LHCN-M2 (cell line): ENCODE data around the gene GALNT10. TPM values are rescaled to one million over a fixed set of nuclear protein-coding genes. Genes with fewer than 3 reads are reported as not detected.

ENCODE experiments used
- DNase-seq: peaks from one replicate; pipeline ENCODE4 v3.0.0-alpha.2; 2012; ENCODE audit warnings: low read depth
- total RNA-seq: library from RNA; depleted of rRNA; stranded (reverse); fragments of >200 nt; gene quantifications from 2 replicates; pipeline ENCODE4 v1.2.3, GENCODE V29; 2014

GALNT10 gene
- total RNA-seq, 1 experiment from 2014 or later, result 30.3 TPM

DNA sequence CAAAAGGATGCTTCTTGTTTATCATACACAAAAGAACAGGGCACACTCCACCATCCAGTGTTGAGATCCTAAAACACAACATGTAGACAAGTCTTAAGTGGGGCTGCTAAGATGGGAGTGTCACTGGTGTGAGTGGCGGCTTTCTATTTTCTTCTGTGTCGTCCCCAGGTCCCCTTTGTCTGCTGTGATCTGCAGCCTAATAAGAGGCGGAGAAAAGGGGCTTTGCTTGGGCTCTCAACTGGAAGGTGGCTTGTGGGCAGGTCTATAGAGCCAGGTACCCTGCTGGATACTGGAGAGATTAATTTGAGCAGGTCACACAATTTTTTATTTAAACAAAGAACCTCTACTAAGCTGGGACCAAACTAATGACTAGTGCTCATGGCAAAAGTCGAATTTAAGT, 129.2 kb downstream of the GALNT10 start:
- DNase-seq, result no peak

DNA sequence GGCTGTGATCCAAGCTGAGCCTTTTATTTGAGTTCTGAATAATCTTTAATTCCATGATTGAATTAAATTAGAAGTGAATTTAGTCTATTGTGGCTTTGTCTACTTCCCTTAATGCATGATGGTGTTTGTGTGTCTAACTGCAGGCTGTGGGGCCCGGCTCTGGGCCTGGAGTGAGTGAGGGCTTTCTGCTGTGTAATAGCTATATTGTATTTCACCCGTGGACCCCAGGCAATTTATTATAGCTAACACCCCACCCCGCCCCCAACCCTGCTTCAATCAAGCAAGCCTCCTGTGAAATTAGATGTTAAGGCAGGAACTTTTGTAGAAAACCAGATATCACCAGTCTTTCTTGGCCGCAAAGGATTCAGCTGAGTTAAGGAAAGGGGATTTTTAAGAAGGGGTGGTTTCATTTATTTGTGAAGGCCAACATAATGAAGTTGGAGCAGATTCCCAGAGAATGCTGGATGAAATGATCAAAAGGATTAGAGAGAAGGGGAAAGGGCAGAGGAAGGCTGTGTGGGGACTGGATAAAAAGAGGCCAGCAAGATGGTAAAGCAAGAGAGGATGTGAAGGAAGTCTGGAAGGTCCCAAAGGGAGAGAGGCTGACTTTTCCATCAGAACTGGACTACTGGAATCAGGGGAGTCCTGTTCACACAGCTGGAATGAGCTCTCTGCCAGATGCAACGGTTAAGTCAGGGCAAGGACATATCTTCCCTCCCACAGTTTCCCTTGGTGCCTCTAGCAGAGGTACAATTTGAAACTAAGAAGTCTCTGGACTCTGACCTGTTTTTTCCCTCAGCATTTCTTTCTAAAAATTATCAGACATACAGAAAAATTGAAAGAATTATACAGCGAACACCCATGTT, 129.9 kb downstream of the GALNT10 start:
- no peak for DNase-seq

DNA sequence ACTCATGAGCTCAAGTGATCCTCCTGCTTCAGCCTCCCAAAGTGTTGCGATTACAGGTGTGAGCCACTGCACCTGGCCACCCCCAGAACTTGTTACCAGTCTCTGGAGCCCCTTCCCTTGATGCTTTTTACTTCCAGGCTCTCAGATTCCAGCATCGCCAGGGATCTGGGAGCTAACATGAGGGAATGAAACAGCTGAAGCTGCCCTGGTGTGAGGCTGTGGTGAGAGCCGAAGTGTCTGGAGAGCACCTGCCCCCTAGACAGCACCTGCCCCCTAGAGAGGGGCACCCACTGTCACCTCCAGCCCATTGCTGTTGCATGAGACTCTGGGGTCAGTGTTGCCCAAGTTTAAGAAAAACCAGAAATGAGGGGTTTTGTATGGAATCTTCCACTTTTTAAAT, 131.0 kb downstream of the GALNT10 start:
- DNase-seq, result no peak

DNA sequence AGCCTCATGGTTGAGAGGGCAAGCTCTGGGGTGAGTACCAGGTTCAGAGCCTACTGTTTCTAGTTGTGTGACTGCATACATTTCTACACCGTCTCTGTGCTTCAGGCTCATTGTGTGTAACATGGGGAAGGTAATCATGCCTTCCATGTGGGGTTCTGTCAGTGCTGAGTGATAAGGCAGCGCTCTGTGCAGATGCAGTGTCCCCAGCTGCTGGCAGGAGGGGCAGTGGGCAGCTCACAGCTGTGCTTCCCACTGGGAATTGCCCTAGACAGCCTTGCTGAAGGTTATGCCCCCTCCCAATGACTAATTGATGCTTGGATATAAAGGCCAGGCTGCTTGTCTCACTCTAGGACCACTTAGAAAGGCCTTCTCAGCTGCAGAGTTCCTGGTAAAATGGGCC, 133.5 kb downstream of the GALNT10 start:
- DNase-seq, result no peak

DNA sequence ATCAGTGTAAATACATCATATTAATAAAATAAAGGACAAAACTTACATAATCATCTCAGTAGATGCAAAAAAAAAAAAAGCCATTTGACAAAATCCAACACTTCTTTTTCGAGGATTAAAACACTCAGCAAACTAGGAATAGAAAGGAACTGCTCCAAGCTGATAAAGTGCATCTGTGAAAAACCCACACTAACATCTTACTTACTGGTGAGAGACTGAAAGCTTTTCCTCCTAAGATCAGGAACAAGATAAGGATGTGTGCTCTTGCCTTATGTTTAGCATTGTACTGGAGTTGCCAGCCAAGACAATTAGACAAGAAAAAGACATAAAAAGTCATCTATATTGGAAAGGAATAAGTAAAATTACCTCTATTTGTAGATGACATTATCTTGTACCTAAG, 135.0 kb downstream of the GALNT10 start:
- no peak for DNase-seq

DNA sequence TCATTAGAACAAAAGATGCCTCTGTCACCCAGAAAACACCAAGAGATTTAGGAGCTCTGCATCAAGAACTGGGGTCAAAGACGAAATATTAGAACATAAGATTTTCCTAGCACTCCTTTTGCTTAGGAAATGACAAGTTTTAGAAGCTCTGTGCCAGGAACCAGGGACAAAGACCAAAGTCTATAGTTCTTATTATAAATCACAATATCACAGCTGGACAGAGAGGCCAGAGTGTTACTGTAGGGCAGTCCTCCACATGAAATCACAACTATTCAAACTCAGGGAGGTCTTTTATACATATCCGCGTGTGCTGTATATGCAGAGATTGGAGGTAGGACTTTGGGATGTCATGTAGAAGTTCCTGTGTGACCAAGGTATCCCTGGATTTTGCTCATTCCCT, 138.5 kb downstream of the GALNT10 start:
- DNase-seq, result no peak

DNA sequence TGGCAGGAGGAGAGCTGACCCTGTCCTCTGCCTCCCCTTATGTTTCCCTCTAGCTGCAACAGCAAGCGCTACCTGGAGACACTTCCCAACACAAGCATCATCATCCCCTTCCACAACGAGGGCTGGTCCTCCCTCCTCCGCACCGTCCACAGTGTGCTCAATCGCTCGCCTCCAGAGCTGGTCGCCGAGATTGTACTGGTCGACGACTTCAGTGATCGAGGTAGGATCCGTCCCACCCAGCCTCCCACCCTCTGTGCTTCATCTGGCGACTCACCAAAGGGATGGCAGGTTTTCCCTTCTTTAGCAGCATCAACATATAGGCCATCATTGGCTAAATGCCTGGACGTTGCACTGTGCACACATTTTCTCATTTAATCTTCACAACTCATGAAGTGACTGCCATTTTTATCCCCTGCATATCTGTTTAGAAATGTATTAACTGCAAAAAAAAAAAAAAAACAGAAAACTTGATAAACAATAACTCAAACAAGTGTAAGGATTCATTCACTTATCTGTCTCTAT, 139.0 kb downstream of the GALNT10 start:
- DNase-seq, result no peak

DNA sequence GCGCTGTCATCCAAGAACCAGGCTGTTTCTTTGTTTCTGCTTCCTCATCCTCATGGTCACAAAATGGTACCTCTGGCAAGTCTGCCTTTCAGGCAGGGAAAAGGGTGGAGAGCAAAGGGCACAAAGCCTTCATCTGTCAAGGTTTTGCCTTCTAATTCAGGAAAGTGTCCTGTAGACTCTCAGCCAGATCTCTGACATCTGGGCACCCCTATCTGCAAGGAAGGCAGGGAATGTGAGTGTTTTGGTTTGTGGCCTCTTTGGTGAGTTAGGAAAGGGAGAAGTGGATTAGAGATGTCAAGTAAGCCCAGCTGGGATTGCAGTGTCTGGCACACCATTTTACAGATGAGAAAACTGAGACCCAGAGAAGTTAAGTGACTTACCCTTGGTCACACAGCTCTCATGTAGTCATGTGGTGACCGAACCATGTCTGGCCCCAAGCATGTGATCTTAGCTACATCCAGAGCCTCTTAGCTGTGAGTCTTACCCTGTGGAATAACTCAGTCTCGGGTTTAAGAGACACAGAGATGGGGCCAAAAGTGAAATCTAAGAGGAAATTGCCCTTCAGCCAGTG, 139.6 kb downstream of the GALNT10 start:
- DNase-seq, result no peak

DNA sequence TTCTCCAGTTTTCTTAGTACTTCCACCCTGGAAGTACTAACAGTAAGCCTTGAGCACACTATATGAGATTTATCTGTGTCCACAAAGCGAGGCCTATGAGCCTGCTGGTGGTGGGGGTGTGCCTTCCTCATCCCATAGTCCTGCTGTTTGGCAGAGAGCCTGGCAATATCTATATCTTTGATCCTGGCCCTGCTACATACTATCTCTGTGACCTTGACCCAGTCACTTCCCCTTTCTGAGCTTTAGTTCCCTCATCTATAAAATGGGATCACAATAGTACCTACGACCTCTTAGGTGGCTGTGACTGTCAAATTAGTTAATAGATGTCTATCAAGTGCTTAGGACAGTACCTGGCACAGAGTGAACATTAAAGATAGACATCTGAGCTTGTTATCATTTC, 140.7 kb downstream of the GALNT10 start:
- DNase-seq, result no peak

DNA sequence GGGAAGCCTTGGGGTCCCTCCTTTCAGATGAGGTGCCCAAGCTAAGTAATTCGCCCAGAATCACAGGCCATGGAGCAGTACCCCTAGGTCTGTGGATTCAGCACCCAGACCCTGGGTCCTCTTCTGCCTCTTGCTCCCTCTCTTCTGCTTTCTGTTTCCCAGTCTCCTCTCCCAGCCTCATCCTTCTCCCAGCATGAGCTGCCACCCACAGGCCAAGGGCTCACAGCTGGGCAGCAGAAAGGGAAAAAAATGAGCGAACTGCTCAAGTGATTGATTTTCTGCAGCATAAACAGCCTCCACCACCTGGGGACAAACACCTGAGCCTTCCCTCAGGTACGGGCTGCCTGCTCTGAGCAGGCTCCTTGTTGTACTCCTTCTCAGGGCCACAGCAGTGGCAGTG, 141.4 kb downstream of the GALNT10 start:
- DNase-seq, result no peak

DNA sequence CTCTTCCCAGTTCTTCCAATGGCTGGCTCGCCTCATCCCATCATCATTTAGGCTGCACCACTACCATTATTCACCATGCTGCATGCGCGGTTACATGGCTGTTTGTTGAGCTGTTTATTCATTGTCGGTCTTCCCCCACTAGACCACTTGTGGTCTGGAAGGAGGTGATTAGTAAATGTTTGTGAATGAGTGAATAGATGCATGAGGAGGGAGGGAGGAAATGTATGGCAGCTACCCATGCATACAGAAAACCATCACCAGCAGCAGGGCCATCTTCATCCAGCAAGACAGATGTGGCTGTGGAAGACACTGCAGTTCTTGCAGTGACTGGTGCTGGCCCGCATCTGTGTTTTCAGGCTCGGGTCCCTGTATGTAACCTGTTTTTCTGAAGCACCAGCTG, 141.9 kb downstream of the GALNT10 start:
- DNase-seq, result no peak

DNA sequence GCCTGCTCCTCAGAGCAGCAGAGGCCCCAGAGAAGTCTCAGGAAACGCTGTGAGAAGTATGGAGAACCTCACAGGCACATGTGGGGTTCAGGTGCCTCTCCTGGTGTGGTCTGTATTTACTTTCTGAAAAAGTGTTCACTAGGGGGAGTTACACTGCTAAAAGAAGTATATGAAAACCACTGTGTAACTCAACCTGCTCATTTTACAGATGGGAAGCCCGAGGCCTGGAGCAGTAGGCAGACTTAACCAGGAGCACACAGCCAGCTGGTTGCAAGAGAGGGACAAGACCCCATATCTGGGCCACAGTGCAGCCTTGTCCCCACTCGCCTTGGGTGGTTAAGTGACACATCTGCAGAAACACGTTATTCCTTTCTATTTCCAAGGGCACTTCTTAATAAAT, 142.5 kb downstream of the GALNT10 start:
- DNase-seq, result no peak

DNA sequence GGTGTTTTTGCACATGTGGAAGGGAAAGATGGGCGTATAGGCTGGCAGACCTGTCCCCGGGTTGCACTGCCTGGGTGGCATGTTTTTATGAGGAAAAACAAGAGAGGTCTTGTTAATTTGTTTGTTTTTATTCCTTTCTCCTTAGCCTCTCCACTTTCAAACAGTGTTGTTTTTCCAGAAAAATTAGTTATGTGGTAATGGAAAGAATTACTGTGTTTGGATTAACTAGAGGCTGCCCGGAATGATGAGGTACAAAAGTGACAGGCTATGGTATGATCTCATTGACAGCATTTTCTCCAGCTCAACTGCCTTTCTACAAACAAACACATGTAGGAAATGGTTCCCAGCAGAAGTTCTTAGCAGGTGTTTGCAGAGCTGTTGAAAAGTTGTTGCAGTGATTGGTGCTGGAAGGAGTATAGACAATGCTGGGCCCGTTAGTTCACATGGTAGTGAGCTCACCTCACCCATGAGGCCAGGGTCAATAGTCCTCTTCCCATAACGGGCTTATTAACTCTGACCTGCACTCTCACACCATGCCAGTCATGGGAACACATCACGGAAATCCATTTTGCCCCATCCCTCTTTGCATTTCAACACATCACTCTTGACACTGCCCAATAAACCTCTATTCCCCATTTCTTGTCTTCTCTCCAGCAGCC, 144.0 kb downstream of the GALNT10 start:
- DNase-seq, result no peak

DNA sequence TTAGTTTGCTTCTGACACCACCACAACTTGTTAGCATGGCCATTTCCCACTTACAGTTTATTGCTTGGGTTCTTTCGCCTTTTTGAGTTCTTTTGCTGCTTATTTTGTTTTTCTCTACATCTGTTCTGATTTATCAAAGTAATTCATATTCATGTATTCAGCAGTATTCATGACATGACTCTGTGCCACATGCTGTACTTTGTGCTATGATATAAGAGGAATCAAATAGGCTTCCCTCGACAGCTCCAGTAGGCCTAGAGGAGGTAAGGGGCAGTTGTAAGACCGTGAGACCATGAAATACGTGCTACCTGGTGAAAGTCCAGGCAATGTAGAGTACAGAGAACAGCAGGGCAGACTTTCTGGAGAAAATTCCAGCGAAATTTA, 144.5 kb downstream of the GALNT10 start:
- DNase-seq, result no peak

DNA sequence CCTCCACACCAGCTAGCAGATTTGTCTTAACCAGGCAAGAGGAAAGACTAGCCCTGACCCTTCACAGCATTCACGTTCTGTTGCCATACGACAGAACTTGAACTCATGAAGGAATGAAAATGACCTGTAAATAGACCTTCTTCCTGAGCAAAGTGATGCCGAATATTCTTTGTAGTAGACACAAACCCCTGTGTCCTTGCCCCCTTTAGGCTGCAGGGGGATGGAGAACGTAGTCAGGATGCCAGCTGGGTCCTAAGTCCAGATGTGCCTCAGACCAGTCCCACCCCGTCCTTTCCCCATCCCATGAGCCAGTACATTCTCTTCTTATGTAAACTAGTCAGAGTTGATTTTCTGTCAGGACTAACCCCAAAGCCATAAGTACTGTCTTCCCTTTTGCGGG, 151.1 kb downstream of the GALNT10 start:
- no peak for DNase-seq

DNA sequence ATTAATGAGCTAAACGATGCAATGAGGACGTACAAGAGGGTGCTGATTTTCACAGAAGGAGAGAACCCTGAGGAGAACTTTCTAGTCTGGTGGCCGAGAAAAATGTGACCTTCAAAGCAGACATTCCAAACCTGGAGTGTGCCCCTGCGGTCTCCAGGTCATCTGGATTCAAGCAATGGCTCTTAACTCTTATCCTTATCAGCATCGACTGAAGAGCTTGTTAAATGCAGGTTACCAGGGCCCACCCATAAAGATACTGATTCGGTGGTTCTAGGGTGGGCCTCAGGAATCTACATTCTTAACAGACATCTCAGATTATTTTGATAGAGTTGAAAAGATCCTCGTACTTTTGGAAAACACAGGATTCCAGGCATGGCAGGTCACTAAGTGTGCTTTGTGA, 151.7 kb downstream of the GALNT10 start:
- DNase-seq, result no peak

DNA sequence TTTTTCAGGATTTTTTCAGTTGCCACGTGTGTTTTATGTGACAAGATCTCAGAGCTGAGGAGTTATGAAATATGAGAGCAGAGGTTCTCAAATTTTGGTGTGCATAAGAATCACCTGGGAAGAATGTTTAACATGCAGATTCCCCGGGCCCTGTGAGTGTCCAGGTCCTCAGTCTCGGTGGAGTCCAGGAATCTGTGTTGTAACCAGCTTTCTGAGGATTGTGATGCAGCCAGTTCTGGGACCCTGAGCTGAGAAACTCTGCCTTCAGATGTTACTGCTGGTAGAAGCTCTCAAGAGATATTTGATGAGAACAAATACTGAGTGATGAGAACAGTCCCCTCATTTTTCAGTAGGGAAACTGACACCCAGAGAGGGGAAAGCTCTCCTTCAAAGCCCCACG, 152.4 kb downstream of the GALNT10 start:
- DNase-seq, result no peak

DNA sequence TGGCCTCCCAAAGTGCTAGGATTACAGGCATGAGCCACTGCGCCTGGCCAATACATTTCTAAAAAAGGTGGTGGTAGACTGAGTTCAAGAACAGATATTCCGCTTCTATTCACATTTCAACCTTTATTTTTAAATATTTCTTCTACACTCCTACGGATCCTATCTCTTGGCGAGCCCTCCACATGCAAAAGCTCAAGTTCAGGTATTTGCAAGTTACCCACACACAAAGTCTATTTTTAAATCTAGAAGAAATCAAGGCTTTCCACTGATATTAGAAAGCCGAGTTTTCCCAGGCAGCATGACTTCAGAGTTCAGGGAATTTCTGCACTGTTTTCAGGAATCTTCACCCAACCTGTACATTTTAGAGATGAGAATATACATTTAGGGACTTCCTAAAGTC, 153.9 kb downstream of the GALNT10 start:
- DNase-seq, result no peak

DNA sequence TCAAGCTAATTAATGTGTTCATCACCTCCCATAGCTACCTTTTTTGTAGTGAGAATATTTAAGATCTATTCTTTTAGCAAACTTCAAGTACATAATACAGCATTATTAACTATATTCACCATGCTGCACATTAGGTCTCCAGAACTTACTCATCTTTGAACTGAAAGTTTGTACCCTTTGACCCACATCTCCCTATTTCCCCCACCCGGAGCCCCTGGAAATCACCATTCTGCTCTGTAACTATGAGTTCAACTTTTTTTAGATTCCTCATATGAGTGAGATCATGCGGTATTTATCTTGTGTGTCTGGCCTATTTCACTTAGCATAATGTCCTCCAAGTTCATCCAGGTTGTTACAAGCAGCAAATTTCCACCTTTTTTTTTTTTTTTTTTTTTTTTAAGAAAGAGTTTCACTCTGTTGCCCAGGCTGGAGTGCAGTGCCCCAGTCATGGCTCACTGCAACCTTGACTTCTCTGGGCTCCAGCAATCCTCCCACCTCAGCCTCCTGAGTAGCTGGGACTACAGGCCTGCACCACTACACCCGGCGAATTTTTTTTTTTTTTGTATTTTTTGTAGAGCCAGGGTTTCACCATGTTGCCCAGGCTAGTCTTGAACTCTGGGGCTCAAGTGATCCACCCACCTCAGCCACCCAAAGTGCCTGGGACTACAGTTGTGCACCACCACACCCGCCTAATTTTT, 154.9 kb downstream of the GALNT10 start:
- DNase-seq, result no peak

DNA sequence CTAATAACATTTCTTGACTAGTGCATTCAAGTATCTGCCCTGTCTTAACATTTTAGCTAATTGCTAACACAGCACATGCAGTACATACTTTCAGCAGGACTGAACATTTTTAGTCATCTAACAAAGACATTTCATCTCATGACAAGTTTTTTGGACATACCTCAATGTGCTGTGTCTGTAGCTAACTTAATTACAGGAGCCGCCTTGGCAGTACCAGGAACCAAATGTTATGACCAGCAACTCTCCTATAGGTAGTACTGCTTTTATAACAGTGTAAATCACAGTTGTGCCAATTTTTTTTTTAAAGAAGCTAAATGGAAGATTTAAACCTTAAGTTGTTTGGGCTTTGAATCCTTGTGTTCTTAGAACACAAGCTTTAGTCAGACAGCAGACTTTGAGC, 155.9 kb downstream of the GALNT10 start:
- no peak for DNase-seq

DNA sequence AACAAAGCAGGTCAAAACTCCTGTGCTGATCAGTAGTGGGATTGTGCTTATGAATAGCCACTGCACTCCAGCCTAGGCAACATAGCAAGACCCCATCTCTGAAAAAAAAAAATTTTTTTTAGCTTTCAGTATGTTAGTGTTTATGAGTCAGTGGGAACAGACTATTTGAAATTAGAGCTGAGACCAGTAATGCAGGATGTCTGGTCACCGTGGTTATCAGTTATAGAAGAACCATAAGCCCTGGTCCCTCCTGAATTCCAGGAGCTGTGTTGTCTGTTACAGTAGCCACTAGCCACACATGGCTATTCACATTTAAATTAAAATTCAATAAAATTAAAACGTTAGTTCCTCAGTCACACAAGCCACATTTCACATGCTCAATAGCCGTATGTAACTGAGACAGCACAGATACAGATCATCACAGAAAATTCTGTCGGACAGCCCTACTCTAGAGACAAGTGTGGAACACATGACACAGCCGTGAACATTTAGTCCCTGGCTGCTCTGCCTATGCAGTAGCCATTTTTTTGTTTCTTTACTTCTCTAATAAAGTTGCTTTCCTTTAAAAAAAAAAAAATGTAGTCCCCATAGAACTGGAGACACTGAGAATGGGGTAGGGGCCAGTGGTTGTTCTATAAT, 159.2 kb downstream of the GALNT10 start:
- DNase-seq, result peak; percentile 49

DNA sequence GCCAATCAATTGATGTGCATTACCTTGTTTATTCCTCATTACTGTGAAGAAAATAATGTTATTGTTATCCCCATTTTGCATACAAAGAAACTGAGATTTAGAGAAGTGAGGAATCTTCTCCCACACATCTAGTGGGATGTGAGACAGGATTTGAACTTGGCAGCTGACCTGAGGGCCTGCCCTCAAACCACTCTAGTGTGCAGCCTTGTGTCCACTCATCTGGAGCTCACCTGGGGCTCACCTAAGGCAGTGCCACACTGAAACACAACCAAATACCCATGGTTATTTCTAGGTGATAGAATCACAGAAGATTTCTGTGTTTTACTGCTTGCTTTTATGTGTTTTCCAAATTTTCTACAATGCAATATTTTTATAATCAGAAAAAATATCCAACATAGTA, 160.6 kb downstream of the GALNT10 start:
- no peak for DNase-seq
